RKO (cell line): ENCODE results near the gene TFAP2C.
"Not testable (repeated sequence)": the region's sequence is repeated elsewhere in the genome, so short reads cannot be mapped to it uniquely, and the experiment has no call there.

Source experiments
- DNase-seq: peaks from one replicate; pipeline ENCODE4 v3.0.0-alpha.2; 2016; ENCODE audit warnings: low spot score

Gene TFAP2C

GRCh38 chr20:56653211-56653610 lies 24.1 kb downstream of the TFAP2C start:
- DNase-seq = no peak

- no peak for DNase-seq
These were observed 27.5 kb downstream of the TFAP2C start for GRCh38 chr20:56656632-56657031.

- DNase-seq = no peak
These were observed 28.8 kb downstream of the TFAP2C start for GRCh38 chr20:56657879-56658278.

GRCh38 chr20:56658341-56658947 lies 29.3 kb downstream of the TFAP2C start:
- DNase-seq = not testable (repeated sequence)

- no peak for DNase-seq
These were observed 34.6 kb downstream of the TFAP2C start for GRCh38 chr20:56663660-56664059.

- DNase-seq = no peak
These were observed 35.7 kb downstream of the TFAP2C start for GRCh38 chr20:56664796-56665195.

GRCh38 chr20:56665806-56666205 lies 36.7 kb downstream of the TFAP2C start:
- no peak for DNase-seq

GRCh38 chr20:56673450-56673849 lies 44.3 kb downstream of the TFAP2C start:
- DNase-seq = no peak

- DNase-seq = no peak
These were observed 46.9 kb downstream of the TFAP2C start for GRCh38 chr20:56676001-56676400.

- DNase-seq = no peak
These were observed 47.6 kb downstream of the TFAP2C start for GRCh38 chr20:56676679-56677078.

- no peak for DNase-seq
These were observed 54.2 kb downstream of the TFAP2C start for GRCh38 chr20:56683077-56683865.

GRCh38 chr20:56685879-56686278 lies 56.8 kb downstream of the TFAP2C start:
- no peak for DNase-seq

GRCh38 chr20:56687061-56687460 lies 58.0 kb downstream of the TFAP2C start:
- no peak for DNase-seq

GRCh38 chr20:56688106-56688505 lies 59.0 kb downstream of the TFAP2C start:
- DNase-seq = no peak
